Epidermal melanocyte (primary cell): ENCODE measurements around the gene PEAR1.

ENCODE experiments used
- DNase-seq: peaks from one replicate; pipeline ENCODE4 v3.0.0; 2011; ENCODE audit warnings: low spot score; ENCODE audit not compliant: insufficient read length

Gene PEAR1

DNA sequence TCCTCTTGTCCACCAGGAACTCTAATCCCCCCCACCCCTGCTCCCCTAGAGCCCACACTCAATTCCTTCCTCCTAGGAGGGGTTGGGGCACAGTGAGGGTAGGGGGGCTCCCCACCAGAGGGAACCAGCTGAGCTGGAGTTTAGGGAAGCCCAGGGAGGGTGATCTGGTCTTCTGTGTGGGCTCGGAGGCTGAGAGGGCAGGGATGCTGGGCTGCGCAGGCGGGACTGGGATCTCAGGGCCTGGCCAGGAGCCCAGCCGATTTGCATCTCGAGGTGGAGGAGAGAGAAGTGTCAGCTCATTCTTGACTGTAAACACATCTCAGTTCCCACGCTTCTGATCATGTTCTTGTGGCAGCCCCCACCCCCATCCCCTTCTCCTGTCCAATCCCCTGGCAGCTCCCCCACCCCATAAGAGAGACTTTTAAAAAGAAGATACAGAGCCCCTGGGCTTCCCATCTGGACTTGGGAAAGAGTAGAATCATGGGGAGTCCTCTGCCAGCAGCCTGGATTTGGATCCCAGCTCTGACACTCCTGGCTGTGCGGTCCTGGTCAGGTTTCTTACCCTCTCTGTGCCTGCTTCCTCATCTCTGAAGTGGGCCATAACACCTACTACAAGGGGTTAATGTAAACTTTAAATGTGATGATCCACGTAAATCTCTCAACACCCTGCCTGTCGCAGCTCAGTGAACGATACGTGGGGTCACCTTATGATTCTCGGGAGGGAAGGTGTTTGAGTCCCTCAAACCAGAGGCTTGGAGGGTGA, 6.6 kb downstream of the PEAR1 start:
- DNase-seq, result no peak

DNA sequence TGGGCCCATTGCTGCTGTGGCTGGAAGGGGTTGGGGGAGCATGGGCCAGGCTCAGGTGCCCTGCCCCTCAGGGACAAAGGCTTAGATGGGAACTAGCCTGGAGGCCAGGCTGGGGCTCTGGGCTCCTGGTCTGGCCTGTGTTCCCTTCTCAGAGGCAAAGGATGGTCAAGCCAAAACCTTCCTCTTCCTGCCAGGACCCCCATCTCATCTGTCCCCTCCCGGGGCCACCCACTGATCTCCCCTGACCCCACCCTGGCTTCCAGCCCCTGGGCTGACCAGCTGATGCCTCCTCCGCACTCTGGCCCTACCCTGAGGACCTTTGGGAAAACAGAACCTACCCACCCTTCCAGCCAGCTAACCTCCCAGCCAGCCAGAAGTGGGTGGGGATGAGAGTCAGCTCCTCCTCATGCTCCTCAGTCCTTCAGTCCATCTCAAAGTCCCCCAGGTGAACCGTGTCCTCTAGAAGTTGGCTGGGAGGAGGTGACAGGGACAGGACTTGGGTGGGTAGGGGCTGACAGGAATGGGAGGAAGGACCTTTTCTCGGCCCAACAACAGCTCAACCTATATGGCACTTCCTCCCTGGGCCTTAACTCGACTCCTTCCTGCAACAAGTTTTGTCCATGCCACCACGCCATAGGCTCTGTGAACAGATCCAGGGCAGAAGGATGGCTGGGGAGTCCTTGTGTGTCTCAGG, 7.5 kb downstream of the PEAR1 start:
- DNase-seq, result no peak

DNA sequence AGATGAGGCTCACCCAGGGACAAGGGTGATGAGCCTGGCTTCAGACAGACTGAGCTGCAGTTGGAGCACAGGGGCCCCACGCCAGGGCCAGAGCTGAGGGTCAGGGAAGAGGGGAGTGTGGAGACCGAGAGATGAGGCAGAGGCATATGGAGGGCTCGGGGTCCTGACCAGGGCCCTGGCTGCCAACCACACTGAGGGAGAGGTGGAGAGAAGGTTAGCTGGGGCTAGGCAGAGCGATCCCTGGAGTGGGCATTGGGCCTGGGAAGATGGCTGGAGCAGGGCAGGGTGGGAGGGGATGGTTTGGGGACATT, 8.0 kb downstream of the PEAR1 start:
- DNase-seq, result no peak

DNA sequence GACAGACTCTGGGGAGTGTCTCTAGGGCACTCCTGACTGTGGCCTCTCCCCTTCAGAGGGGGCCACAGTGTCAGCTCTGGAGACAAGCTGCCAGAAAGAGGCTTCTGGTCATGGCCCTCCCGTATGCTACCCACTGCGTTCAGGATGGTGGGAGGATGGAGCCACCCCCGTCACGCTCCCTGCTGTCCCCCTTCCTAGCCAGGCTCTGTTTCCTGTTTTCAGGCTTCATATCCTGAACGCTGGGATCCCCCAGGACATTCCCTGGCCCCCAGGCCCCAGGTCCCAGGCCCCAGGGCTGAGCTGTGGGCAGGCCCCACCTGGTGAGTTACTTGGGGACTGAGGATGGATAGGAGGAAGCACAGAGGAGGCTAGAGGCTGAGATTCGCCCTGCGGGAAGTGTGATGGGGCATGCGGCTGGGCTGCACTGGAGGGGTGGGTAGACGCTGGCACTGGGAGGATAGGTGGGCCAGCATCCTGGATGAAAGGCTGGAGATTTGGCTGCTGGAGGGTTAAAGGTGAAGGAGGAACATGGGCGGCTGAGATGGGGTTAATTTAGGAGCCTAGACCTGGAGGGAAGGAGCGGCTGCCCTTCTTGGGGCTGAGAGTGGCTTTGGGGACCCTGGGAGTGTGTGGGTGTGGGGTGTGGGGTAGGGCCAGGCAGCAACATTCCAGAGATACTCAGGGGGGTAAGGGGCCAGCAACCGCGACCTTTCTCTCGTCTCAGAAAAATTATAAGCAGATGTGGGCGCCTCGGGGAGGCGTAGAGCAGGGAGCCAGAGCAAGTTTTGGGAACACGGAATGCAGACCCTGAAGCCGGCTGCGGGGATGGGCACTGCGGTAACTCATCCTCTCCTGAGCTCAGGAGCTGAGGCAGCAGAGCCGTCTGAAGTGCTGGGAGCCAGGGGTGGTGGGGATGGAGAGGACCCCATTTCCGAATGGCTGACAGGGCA, 8.7 kb downstream of the PEAR1 start:
- DNase-seq, result no peak

DNA sequence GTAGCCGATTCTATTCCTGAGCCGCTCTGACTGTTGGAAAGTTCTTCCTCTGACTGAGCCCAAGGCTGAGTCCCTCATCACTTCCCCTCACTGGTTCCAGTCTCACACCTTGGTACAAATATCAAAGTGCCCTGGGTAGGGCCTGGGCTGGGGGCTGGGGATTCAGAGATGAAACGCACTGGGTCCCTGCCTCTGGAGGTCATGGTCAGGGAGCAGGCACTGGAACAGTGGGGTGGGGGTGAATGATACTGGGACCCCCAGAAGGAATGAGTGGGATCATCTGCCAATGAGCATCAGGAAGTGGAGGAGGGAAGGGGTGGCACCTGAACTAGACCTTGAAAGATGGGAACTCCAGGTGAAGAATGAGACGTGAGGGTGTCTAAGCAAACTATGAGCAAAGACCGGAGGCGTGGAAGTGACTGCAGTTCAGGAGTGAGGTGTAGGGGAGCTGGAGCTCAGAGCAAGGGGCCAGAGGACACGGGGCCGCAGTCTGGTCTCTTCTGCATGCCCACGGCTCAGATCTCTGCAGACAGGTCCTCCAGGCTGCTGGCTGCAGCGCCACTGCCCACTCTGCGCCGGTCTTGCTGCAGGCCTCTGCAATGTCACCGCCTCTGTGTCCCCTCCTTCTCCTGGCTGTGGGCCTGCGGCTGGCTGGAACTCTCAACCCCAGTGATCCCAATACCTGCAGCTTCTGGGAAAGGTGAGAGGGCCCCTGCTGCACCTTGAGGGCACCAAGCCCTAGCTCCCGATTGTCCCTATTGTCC, 10.0 kb downstream of the PEAR1 start:
- DNase-seq, result no peak

DNA sequence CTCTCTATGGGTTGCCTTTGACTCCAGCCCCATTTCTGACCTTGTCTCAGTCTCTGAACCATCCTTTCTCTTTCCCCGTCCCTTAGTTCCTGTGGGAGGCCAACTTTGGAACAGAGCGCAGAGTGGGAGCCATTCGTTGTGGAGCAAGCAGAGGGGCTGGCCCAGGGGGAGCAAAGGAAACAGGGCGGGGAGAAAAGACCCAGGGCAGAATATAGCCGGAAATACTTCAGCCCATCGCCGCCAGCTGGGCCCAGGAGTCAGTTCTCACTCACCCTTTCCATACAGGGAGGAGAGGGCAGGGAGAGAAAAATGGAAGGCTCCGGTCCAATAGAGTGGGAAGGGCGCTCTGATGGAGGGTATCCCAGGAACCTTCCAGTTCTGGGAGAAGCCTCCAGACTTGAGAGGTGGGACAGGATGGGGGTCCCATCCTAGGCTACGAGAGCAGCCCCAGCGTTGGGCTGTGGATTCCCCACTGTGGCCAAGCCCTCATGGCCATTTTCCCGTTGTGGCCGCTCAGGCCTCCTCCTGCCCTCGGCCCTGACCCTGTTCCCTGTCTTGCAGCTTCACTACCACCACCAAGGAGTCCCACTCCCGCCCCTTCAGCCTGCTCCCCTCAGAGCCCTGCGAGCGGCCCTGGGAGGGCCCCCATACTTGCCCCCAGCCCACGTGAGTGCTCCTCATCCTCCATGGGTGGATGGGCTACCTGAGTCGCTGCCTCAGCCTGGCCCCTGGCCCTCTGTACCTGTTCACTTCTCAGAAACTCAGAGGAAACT, 10.9 kb downstream of the PEAR1 start:
- DNase-seq, result no peak

DNA sequence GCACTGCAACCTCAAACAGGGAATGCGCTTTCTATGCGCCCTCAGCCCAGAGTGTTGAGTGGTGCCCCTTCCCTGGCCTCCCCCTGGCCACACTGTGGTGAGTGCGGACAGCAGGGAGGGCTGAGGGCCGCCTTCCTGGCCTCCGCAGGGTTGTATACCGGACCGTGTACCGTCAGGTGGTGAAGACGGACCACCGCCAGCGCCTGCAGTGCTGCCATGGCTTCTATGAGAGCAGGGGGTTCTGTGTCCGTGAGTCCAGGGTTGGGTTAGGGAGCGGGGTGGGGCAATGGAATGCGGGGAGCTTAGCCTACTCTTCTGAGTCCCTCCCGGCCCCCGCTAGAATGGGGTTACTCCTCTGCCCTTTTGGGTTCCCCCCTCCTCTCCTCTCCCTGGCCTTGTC, 11.7 kb downstream of the PEAR1 start:
- DNase-seq, result no peak

DNA sequence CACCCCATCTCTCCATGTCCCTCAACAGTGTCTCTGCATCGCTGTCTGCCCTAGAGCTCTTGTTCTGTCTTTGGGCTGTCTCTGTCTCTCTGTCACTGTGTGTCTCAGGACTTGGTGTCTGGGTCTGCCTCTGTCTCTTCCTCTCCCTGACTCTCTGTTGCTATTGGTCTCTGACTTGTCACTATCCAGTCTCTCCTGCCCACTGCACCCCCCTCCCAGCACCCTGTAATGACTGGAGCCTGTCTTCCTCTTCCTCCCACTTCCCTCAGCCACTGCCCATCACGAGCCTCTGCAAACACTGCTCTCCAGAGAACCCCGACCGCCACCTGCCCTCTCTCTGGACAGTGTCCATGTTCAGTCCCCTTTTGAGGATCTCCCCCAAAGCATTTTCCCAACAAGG, 12.1 kb downstream of the PEAR1 start:
- DNase-seq, result no peak

DNA sequence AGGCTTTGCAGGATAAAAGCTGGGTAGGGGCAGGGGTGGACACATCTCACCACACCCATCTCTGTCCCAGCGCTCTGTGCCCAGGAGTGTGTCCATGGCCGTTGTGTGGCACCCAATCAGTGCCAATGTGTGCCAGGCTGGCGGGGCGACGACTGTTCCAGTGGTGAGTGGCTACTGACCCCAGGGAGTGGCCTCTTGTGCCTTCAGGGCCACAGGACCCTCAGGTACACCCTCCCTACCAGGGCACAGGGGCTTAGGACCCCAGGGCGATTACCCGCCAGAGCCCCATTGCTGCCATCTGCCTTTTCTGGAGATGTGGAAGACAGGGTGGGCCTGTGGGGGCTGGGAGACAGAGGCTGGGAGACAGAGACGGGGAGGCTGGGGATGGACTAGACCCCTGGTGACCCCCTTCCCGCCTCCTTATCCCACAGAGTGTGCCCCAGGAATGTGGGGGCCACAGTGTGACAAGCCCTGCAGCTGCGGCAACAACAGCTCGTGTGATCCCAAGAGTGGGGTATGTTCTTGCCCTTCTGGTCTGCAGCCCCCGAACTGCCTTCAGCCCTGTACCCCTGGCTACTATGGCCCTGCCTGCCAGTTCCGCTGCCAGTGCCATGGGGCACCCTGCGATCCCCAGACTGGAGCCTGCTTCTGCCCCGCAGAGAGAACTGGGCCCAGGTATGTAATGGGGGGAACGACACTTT, 12.8 kb downstream of the PEAR1 start:
- no peak for DNase-seq

DNA sequence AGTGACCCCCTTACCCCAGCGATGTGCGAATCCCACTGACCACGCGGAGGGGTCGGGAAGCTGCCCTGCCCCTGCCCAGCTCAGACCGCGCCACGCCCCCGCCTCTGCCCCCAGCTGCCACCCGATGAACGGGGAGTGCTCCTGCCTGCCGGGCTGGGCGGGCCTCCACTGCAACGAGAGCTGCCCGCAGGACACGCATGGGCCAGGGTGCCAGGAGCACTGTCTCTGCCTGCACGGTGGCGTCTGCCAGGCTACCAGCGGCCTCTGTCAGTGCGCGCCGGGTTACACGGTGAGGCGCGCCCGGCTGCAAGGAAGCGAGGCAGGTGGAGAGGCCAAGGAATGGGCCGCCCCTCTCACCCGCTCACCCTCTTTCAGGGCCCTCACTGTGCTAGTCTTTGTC, 15.0 kb downstream of the PEAR1 start:
- no peak for DNase-seq

DNA sequence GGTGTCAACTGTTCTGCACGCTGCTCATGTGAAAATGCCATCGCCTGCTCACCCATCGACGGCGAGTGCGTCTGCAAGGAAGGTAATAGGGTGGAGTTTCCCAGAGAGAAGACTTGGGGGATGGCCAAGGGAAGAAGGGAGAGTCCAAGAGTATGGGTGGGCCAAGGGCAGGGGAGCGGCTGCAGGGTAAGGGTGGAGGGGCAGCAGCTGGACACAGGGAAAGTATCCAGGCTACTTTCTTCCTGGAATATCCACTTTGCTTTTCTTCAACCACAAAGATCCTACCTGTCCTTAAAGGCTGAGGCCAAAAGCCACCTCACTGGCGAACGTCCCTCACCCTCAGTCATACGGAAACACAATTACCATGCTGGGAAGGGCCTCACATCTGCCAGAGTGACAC, 15.4 kb downstream of the PEAR1 start:
- no peak for DNase-seq

DNA sequence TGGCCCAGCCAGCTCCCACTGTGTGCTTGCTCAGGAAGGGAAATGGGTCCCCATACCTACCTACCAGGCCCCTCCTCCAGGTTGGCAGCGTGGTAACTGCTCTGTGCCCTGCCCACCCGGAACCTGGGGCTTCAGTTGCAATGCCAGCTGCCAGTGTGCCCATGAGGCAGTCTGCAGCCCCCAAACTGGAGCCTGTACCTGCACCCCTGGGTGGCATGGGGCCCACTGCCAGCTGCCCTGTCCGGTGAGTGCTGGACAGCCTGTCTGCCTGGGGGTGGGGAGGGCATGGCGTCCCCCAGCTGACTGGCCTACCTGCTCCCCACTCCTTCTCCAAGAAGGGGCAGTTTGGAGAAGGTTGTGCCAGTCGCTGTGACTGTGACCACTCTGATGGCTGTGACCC, 16.2 kb downstream of the PEAR1 start:
- DNase-seq, result no peak

DNA sequence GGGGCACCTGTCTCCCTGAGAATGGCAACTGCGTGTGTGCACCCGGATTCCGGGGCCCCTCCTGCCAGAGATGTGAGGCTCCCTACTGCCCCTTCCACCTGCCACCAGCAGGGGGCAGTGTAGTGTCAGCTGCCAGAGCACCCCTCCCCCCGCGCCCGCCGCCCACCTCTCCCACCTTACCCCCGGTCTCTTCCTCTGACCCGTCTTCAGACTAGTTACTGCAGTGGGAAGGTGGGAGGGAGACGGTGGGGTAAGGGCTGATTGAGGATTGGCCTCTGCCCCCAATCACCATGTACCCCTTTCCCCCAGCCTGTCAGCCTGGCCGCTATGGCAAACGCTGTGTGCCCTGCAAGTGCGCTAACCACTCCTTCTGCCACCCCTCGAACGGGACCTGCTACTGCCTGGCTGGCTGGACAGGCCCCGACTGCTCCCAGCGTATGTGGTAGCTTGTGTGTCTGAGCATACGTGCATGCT, 16.8 kb downstream of the PEAR1 start:
- DNase-seq, result no peak

DNA sequence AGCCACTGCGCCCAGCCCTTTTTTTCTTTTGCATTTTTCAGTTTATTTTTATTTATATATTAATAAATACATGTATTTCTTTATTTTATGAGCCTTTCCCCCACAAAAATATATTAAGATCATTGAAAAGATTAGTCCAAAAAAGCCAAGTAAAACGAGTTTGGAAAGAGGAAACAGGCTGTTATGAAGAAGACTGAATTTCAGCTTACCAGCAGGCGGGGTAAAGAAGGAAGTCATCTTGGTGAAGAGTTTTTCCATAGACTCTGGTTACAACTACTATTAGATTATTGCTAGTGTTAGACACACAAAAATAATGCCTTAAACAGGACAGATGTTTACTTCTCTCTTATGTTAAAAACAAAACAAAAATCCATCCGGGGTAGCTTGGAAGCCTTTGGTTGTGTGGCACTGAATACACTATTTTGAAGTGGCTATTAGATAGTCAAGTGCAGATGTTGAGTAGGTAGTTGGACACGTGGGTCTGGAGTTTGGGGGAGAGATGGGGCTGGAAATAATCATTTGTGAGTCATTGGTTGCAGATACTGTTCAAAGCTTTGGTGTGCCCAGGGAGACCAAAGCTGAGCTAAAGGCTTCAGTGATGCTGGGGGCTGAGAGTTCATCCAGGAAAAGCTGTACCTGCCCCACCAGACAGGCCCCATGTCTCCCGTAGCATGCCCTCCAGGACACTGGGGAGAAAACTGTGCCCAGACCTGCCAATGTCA, 18.2 kb downstream of the PEAR1 start:
- DNase-seq, result no peak

DNA sequence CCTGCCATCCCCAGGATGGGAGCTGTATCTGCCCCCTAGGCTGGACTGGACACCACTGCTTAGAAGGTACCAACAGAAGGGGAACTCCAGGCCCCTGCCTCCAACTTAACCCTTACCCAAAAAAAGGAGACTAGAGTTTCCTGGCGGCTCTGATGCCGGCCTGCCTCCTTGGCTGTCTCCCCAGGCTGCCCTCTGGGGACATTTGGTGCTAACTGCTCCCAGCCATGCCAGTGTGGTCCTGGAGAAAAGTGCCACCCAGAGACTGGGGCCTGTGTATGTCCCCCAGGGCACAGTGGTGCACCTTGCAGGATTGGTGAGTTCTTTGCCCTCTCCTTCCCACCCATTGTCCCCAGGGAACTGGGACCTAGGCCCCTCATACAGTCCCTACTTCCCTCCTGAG, 18.8 kb downstream of the PEAR1 start:
- DNase-seq, result no peak

DNA sequence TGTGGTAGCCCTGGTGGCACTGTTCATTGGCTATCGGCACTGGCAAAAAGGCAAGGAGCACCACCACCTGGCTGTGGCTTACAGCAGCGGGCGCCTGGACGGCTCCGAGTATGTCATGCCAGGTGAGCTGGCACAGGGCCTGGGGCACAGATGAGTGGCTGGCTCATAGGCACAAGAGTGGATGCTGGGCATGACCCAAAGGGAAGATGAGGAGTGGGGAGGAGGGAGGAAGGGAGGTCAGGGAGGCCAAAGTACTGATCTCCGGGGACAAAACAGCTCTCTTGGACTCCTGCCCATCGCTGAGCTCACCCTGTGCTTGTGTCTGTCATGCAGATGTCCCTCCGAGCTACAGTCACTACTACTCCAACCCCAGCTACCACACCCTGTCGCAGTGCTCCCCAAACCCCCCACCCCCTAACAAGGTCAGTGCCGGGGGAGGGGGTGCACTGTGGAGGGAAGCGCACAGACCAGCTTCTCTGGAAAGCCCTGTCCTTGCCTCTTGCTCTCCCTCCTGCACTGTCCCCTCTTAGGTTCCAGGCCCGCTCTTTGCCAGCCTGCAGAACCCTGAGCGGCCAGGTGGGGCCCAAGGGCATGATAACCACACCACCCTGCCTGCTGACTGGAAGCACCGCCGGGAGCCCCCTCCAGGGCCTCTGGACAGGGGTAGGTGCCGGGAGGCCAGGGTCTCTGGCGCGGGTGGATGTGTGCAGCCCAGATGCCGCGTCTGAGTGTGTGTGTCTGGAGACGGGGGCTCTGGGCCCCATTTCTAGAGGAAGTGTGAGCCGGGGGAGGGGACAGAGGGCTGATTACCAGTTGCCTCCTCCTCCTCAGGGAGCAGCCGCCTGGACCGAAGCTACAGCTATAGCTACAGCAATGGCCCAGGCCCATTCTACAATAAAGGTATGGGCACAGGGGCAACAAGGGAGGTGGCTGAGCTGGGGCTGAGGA, 19.6 kb downstream of the PEAR1 start:
- DNase-seq, result no peak

DNA sequence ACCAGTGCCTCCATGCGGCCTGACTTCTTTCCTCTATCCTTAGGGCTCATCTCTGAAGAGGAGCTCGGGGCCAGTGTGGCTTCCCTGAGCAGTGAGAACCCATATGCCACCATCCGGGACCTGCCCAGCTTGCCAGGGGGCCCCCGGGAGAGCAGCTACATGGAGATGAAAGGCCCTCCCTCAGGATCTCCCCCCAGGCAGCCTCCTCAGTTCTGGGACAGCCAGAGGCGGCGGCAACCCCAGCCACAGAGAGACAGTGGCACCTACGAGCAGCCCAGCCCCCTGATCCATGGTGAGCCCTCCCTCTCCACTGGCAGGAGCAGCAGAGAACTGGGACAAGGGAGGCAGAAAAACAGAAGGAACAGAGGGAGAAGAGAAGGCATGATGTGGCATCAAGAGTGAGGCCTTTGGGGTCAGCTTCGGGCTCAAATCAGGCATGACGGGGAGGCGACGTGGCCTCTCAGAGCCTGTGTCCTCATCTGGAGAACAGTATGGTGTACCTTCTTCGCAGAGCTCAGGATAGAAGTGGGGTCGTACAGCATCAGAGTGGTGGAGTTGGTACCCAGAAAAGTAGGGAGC, 20.4 kb downstream of the PEAR1 start:
- DNase-seq, result no peak

DNA sequence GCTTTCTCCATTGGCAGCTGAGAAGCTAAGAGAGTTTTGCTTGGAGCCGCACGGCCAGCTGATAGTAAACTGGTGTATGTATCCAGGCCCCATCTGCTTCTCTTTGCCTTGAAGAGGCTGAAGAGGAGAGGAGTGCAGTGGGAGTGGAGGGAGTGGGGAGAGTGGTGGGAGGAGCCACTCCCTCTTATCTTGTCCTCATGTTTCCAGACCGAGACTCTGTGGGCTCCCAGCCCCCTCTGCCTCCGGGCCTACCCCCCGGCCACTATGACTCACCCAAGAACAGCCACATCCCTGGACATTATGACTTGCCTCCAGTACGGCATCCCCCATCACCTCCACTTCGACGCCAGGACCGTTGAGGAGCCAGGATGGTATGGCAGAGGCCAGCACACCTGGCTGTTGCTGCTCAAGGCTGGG, 20.9 kb downstream of the PEAR1 start:
- no peak for DNase-seq
